AG09309 (cell line): ENCODE results near the gene PRSS50.

Experiments
- DNase-seq: peaks from one replicate; pipeline ENCODE4 v3.0.0-alpha.2; 2010; ENCODE audit warnings: low read depth
- H3K4me3 ChIP-seq: 2 replicates; pipeline ENCODE4 v1.5.1; 2011; ENCODE audit warnings: mild to moderate bottlenecking, low read depth, low read length, moderate library complexity; ENCODE audit not compliant: control insufficient read depth
- TF ChIP-seq, protein P1 (sequence below): IDR thresholded peaks from 2 replicates; pipeline ENCODE4 v1.5.1; 2011; ENCODE audit warnings: mild to moderate bottlenecking, low read depth, low read length, inconsistent platforms; ENCODE audit not compliant: insufficient read depth, control insufficient read depth; ENCODE audit errors: missing control alignments

The PRSS50 gene

DNA sequence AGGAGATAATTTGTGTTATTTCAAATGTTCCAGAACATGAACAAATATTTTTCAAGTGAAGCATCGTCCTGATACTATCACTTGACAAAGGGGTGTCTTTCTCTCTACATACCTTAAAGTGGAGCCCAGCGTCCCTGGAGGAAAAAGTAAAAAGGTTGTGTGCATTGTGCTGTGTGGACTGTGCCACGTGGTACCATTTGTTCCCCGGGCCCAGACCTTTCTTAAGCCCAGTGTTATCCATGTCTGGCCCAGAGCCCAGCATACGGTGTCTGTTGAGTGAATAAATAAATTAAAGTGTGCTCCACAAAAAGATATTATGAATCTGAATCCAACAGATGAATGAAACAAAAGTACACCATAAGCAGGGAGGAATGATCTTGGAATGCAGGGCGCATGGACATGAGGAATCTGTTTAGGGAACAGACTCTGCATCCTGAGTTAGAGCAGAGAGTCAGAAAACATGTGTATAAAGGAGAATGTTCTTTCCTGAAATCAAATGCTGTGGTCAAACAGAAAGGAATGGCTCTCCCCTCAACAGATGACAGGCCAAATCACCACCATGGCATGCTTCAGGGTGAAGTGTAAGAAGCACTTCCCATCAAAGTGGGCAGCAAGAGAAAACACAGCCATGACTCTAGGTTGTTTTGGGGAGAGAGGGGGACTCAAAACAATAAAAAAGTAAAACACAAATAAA lies 8.1 kb upstream of the PRSS50 start:
- DNase-seq, result no peak
- TF ChIP-seq, protein P1, sequence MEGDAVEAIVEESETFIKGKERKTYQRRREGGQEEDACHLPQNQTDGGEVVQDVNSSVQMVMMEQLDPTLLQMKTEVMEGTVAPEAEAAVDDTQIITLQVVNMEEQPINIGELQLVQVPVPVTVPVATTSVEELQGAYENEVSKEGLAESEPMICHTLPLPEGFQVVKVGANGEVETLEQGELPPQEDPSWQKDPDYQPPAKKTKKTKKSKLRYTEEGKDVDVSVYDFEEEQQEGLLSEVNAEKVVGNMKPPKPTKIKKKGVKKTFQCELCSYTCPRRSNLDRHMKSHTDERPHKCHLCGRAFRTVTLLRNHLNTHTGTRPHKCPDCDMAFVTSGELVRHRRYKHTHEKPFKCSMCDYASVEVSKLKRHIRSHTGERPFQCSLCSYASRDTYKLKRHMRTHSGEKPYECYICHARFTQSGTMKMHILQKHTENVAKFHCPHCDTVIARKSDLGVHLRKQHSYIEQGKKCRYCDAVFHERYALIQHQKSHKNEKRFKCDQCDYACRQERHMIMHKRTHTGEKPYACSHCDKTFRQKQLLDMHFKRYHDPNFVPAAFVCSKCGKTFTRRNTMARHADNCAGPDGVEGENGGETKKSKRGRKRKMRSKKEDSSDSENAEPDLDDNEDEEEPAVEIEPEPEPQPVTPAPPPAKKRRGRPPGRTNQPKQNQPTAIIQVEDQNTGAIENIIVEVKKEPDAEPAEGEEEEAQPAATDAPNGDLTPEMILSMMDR, result no peak
- no peak overlapping the region for H3K4me3 ChIP-seq

DNA sequence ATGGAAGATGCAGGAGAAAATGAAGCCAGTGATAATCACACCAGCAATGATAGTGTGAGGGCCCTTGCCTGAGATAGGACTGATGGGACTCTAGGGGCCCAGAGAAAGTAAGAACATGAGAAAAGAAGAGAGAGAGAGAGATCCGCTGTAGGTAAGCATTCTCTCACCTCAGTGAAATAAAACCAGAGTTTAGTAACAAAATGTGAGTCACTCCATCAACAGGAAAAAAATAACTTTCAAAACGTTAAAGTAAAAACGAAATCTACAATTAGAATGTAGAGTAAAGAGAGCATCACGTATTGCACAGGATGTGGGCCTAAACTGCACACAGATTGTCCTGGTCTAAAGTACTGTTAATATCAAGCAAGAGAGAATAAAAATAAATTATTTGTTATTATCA lies 6.8 kb upstream of the PRSS50 start:
- no peak overlapping the region for H3K4me3 ChIP-seq

DNA sequence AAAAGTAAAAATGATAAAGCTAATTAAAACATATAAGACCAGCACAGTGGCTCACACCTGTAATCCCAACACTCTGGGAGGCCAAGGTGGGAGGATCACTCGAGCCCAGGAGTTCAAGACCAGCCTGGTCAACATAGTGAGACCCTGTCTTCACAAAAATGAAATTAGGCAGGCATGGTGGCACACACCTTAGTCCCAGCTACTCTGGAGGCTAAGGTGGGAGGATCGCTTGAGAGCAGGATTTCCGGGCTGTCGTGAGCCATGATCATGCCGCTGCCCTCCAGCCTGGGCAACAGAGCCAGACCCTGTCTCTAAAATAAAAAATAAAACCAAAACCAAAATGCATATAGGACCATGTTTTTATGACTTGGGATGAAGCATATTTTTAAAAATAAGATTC lies 4.8 kb upstream of the PRSS50 start:
- TF ChIP-seq, protein P1, result no peak

More for the DNA sequence above, 6.8 kb upstream of the PRSS50 start:
- DNase-seq, result no peak
- TF ChIP-seq, protein P1, result no peak

DNA sequence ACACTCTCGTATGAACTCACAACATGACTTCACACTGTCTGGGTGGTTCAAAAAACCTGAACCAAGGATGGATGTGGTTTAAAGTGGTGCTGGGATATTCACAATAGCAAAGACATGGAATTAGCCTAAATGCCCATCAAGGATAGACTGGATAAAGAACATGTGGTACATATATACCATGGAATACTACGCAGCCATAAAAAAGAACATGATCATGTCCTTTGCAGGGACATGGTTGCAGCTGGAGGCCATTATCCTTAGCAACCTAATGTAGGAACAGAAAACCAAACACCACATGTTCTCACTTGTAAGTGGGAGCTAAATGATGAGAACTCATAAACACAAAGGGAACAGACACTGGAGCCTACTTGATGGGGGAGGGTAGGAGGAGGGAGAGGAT lies 3.3 kb upstream of the PRSS50 start:
- H3K4me3 ChIP-seq, result no peak overlapping the region
- no peak for DNase-seq
- TF ChIP-seq, protein P1, result no peak

More for the DNA sequence above, 4.8 kb upstream of the PRSS50 start:
- DNase-seq, result no peak
- H3K4me3 ChIP-seq, result no peak overlapping the region

DNA sequence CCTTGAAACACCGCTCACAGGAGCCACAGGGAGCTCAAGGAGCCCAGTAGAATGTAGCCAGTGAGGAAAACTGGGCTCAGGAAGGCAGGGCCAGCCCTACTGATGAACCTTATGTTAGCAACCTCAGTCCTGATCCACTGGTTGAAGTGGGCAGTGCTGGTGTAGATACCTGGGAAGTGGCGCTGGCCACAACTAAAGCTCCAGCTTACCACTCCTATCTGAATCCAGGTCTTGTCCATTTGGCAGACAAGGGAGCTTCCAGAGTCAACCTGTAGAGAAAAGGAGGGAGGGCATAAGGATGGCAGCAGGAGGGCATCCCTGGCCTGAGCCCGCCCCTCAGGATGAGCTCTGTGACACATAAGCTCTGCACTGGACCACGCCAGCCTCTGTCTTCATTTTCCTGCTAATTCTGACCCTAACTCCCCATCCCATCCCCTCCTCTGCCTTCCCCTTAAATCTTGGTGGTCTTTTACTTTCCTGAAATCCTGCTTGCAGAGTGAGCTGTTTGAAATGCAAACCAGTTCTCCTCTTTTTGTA lies 2.1 kb upstream of the PRSS50 start:
- no peak for DNase-seq
- TF ChIP-seq, protein P1, result no peak
- H3K4me3 ChIP-seq, result no peak overlapping the region

DNA sequence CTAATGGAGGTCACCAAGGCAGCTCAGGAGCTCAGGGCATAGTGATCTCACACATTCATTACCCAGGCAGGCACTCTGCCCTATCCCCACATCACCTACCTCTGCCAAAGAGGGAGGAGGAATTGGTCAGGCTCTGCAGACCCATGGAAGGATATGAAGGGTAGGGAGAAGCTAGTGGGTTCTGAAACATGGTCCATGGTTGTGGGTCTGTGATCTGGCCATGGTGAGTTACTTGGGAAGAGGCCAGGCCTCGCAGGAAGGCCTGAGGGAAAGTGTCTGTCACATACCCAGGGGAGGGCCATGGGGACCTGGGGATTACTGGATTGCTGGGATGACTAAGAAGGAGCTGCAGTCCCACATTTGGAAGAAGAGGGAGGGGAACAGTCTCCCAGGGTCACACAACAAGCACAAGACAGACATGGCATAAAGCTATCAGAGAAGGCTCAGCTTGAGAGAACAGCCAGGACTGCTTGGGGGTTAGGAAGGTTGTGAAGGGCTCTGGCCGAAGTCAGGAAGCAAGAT lies 1.4 kb upstream of the PRSS50 start:
- TF ChIP-seq, protein P1, result no peak
- no peak overlapping the region for H3K4me3 ChIP-seq
- no peak for DNase-seq
